ENCODE results near the gene CRELD2.

The CRELD2 gene

GRCh38 chr22:49878206-49878605 is 40.2 kb upstream of the CRELD2 start:
- TF ChIP-seq SPI1 (IDR thresholded peaks at IDR 0.05; ENCODE audit: low read depth, low read length): no peak
- TF ChIP-seq POLR2A (IDR thresholded peaks at IDR 0.05; ENCODE audit: low read depth, low read length): no peak
- TF ChIP-seq TAF1 (IDR thresholded peaks at IDR 0.05; ENCODE audit: low read depth, low read length): no peak
- no peak for TF ChIP-seq POLR2AphosphoS5 (IDR thresholded peaks at IDR 0.05; ENCODE audit: low read depth, low read length)
- TF ChIP-seq PAX5 (IDR thresholded peaks at IDR 0.05; ENCODE audit: insufficient read depth, low read length, severe bottlenecking): no peak
- TF ChIP-seq POU2F2 (IDR thresholded peaks at IDR 0.05; ENCODE audit: low read depth, low read length): no peak
- DNase-seq (ENCODE audit: insufficient read length, low spot score) (no peak), FAIRE-seq (no peak)

DNA sequence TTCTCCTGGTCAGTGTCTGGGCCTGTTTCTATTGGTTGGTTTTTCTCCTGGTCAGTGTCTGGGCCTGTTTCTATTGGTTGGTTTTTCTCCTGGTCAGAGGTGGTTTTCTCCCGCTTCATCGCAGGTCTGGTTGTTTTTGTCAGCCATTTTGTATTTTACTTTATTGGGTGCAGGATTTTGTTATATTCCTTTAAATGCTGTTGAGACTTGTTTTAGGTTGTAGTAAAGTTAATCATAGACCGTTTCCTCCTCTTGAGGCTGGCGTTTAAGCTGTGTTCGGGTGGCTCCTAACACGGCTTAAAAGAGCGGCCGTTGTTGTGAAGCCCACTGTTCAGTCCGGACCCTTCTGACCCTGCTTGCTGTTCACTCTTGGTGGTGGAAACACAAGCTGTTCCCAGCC is 38.6 kb upstream of the CRELD2 start:
- no peak for DNase-seq (ENCODE audit: insufficient read length, low spot score)
- no peak for FAIRE-seq
- no peak for TF ChIP-seq POU2F2 (IDR thresholded peaks at IDR 0.05; ENCODE audit: low read depth, low read length)
- TF ChIP-seq POLR2AphosphoS5 (IDR thresholded peaks at IDR 0.05; ENCODE audit: low read depth, low read length): no peak
- no peak for TF ChIP-seq PAX5 (IDR thresholded peaks at IDR 0.05; ENCODE audit: insufficient read depth, low read length, severe bottlenecking)

DNA sequence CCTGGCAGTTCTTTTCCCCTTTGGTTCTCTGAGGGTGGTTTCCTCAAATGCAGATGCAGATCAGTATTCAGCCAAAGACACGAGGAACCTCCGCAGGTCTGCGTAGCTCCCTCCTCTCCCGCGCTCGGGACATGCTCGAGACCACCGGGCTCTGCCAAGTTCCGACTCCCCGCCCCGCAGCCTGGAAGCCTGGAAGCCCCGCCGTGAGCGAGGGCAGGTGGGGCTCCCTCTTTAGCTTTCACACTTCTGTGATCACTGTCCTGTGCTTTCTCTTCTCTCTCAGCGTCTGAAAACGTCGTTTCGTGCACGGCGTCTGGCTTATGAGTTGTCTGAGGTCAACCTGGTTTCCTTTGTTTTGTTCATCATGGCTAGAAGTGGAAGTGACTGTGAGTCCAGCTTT is 38.2 kb upstream of the CRELD2 start:
- DNase-seq (ENCODE audit: insufficient read length, low spot score): peak; percentile 49
- FAIRE-seq: peak; percentile 78
- TF ChIP-seq PAX5 (IDR thresholded peaks at IDR 0.05; ENCODE audit: insufficient read depth, low read length, severe bottlenecking) (no peak), POLR2A (IDR thresholded peaks at IDR 0.05; ENCODE audit: low read depth, low read length) (no peak), TAF1 (IDR thresholded peaks at IDR 0.05; ENCODE audit: low read depth, low read length) (no peak), SPI1 (IDR thresholded peaks at IDR 0.05; ENCODE audit: low read depth, low read length) (no peak), POU2F2 (IDR thresholded peaks at IDR 0.05; ENCODE audit: low read depth, low read length) (no peak), POLR2AphosphoS5 (IDR thresholded peaks at IDR 0.05; ENCODE audit: low read depth, low read length) (no peak)

DNA sequence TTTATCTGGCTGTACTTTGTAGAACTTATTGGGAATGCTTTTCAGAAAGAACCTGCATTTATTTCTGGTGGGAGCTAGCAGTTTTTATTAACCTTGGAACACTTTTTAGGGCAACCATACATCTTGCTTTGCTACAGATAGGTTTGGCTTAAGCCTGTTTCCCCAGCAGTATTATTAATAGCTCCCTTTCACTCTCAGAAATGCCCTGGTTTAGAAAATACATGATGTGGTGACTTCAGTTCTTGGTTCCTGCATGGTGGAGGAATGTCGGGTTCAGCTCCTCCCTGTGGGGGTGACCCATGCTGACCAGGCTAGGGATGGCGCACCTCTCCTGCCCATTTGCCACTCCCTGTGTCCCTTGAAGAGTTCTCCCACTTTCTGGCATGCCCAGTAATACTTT is 36.6 kb upstream of the CRELD2 start:
- DNase-seq (ENCODE audit: insufficient read length, low spot score) (no peak), FAIRE-seq (peak; percentile 90)
- TF ChIP-seq SPI1 (IDR thresholded peaks at IDR 0.05; ENCODE audit: low read depth, low read length) (no peak), POLR2A (IDR thresholded peaks at IDR 0.05; ENCODE audit: low read depth, low read length) (no peak), TAF1 (IDR thresholded peaks at IDR 0.05; ENCODE audit: low read depth, low read length) (no peak), POU2F2 (IDR thresholded peaks at IDR 0.05; ENCODE audit: low read depth, low read length) (no peak), PAX5 (IDR thresholded peaks at IDR 0.05; ENCODE audit: insufficient read depth, low read length, severe bottlenecking) (no peak), POLR2AphosphoS5 (IDR thresholded peaks at IDR 0.05; ENCODE audit: low read depth, low read length) (no peak)

DNA sequence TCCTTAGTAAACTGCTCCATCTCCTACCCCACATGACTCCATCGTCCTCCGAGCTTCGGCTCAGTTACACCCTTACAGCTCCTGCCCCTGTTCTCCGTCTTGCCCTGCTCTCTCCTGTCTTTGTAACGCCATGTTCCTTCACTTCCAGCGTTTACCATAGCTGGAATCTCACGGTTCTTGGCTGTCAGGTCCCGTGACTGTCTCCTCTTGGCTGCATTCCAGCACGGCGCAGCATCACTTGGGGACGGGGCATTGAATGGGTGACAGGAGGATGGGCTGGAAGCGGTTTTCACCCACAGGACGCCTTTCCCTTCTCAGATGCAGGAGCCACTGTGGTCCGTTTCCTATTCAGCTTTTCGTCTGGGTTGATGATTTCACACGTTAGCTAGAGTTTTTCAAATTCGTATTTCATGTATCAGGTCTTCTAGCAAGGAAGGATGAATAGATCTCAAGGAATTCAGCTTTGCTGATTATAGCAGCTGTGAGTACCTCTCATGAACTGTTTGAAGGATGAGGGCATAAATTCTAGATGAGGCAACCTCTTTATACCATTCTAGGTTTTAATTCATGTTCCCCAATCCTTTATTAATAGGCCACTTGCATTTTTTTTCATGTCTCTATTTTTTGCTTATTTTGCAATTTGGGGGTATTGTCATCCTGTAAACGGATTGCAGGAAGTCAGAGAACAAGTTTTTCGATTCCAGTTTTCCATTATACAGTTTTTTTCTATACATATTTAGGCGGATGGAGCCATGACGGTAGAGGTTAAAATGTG is 35.7 kb upstream of the CRELD2 start:
- FAIRE-seq: peak; percentile 61
- no peak for DNase-seq (ENCODE audit: insufficient read length, low spot score)
- TF ChIP-seq POLR2A (IDR thresholded peaks at IDR 0.05; ENCODE audit: low read depth, low read length): no peak
- no peak for TF ChIP-seq TAF1 (IDR thresholded peaks at IDR 0.05; ENCODE audit: low read depth, low read length)
- TF ChIP-seq POU2F2 (IDR thresholded peaks at IDR 0.05; ENCODE audit: low read depth, low read length): no peak
- no peak for TF ChIP-seq POLR2AphosphoS5 (IDR thresholded peaks at IDR 0.05; ENCODE audit: low read depth, low read length)
- no peak for TF ChIP-seq SPI1 (IDR thresholded peaks at IDR 0.05; ENCODE audit: low read depth, low read length)
- TF ChIP-seq PAX5 (IDR thresholded peaks at IDR 0.05; ENCODE audit: insufficient read depth, low read length, severe bottlenecking): no peak

GRCh38 chr22:49883294-49883640 is 35.2 kb upstream of the CRELD2 start:
- TF ChIP-seq SPI1 (IDR thresholded peaks at IDR 0.05; ENCODE audit: low read depth, low read length) (no peak), POLR2AphosphoS5 (IDR thresholded peaks at IDR 0.05; ENCODE audit: low read depth, low read length) (no peak), PAX5 (IDR thresholded peaks at IDR 0.05; ENCODE audit: insufficient read depth, low read length, severe bottlenecking) (no peak), POU2F2 (IDR thresholded peaks at IDR 0.05; ENCODE audit: low read depth, low read length) (no peak), TAF1 (IDR thresholded peaks at IDR 0.05; ENCODE audit: low read depth, low read length) (no peak), POLR2A (IDR thresholded peaks at IDR 0.05; ENCODE audit: low read depth, low read length) (no peak)
- FAIRE-seq: no peak
- DNase-seq (ENCODE audit: insufficient read length, low spot score): no peak

- no peak for TF ChIP-seq SPI1 (IDR thresholded peaks at IDR 0.05; ENCODE audit: low read depth, low read length)
- TF ChIP-seq TAF1 (IDR thresholded peaks at IDR 0.05; ENCODE audit: low read depth, low read length): no peak
- no peak for TF ChIP-seq POLR2A (IDR thresholded peaks at IDR 0.05; ENCODE audit: low read depth, low read length)
- no peak for TF ChIP-seq POU2F2 (IDR thresholded peaks at IDR 0.05; ENCODE audit: low read depth, low read length)
- no peak for TF ChIP-seq POLR2AphosphoS5 (IDR thresholded peaks at IDR 0.05; ENCODE audit: low read depth, low read length)
- TF ChIP-seq PAX5 (IDR thresholded peaks at IDR 0.05; ENCODE audit: insufficient read depth, low read length, severe bottlenecking): no peak
- FAIRE-seq (no peak), DNase-seq (ENCODE audit: insufficient read length, low spot score) (no peak)
Measured at GRCh38 chr22:49884075-49884474, 34.4 kb upstream of the CRELD2 start.

DNA sequence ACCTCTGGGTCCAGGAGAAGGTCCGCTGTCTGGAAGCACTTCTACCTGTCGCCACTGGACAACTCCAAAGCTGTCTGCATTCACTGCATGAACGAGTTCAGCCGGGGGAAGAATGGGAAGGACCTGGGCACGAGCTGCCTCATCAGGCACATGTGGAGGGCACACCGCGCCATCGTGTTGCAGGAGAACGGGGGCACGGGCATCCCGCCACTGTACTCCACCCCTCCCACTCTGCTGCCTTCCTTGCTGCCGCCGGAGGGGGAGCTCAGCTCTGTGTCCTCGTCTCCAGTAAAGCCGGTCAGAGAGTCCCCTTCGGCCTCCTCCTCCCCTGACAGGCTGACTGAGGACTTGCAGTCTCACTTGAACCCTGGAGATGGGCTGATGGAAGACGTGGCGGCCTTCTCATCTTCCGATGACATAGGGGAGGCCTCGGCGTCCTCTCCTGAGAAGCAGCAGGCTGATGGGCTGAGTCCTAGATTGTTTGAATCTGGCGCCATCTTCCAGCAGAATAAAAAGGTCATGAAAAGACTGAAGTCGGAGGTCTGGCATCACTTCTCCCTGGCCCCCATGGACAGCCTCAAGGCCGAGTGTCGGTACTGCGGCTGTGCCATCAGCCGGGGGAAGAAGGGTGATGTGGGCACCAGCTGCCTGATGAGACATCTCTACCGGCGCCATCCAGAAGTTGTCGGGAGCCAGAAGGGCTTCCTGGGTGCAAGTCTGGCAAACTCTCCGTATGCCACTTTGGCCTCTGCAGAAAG is 33.8 kb upstream of the CRELD2 start:
- no peak for DNase-seq (ENCODE audit: insufficient read length, low spot score)
- FAIRE-seq: no peak

GRCh38 chr22:49885281-49885680 is 33.2 kb upstream of the CRELD2 start:
- FAIRE-seq (no peak), DNase-seq (ENCODE audit: insufficient read length, low spot score) (no peak)
- no peak for TF ChIP-seq SPI1 (IDR thresholded peaks at IDR 0.05; ENCODE audit: low read depth, low read length)
- TF ChIP-seq POLR2A (IDR thresholded peaks at IDR 0.05; ENCODE audit: low read depth, low read length): no peak
- no peak for TF ChIP-seq PAX5 (IDR thresholded peaks at IDR 0.05; ENCODE audit: insufficient read depth, low read length, severe bottlenecking)
- no peak for TF ChIP-seq TAF1 (IDR thresholded peaks at IDR 0.05; ENCODE audit: low read depth, low read length)
- no peak for TF ChIP-seq POLR2AphosphoS5 (IDR thresholded peaks at IDR 0.05; ENCODE audit: low read depth, low read length)
- TF ChIP-seq POU2F2 (IDR thresholded peaks at IDR 0.05; ENCODE audit: low read depth, low read length): no peak

More for the DNA sequence above, 33.8 kb upstream of the CRELD2 start:
- TF ChIP-seq TAF1 (IDR thresholded peaks at IDR 0.05; ENCODE audit: low read depth, low read length) (no peak), SPI1 (IDR thresholded peaks at IDR 0.05; ENCODE audit: low read depth, low read length) (no peak), POLR2AphosphoS5 (IDR thresholded peaks at IDR 0.05; ENCODE audit: low read depth, low read length) (no peak), POU2F2 (IDR thresholded peaks at IDR 0.05; ENCODE audit: low read depth, low read length) (no peak), PAX5 (IDR thresholded peaks at IDR 0.05; ENCODE audit: insufficient read depth, low read length, severe bottlenecking) (no peak), POLR2A (IDR thresholded peaks at IDR 0.05; ENCODE audit: low read depth, low read length) (no peak)

All from GM12891 (cell line).